ENCODE results near the gene ASS1. TPM values are rescaled to one million over a fixed set of nuclear protein-coding genes. Genes with fewer than 3 reads are reported as not detected.

Gene ASS1
- total RNA-seq, 1 donor from 2014 or later, result 16.7 TPM

- FAIRE-seq (no peak), DNase-seq (ENCODE audit: low spot score in 2 of 2) (no peak)
Observed at GRCh38 chr9:130549093-130549735, 104.5 kb downstream of the ASS1 start.

Small RNA genes within 50 kb of the gene (small RNA-seq; reads per million reads assigned to genes)
- gene RN7SL665P, result not detected

Other genes with a start within 250 kb of the ASS1 start
- under 0.01 TPM for gene HMCN2, start 179.2 kb upstream of the ASS1 start, total RNA-seq
- 40.4 TPM for gene FUBP3, start 134.6 kb downstream of the ASS1 start, total RNA-seq
- gene PRDM12, start 219.6 kb downstream of the ASS1 start, total RNA-seq, result 0.41 TPM
- 48.5 TPM for gene EXOSC2, start 248.8 kb downstream of the ASS1 start, total RNA-seq

All from frontal cortex (tissue), 4 donors.